C4-2B (cell line): ENCODE measurements around the gene REEP6.
A peak's percentile ranks its signal among the peaks of the same experiment; 100 is the strongest.

Source experiments
- H3K27ac ChIP-seq: fragments of 450-650 bp; 2 replicates; pipeline ENCODE4 v1.5.1; 2017
- CTCF ChIP-seq: fragments of 450-650 bp; conservative IDR thresholded peaks from 2 replicates; pipeline ENCODE4 v1.5.1; 2017; ENCODE audit warnings: mild to moderate bottlenecking
- ZFX ChIP-seq: fragments of 450-650 bp; IDR thresholded peaks from 2 replicates; pipeline ENCODE4 v1.6.1; 2017

The REEP6 gene

DNA sequence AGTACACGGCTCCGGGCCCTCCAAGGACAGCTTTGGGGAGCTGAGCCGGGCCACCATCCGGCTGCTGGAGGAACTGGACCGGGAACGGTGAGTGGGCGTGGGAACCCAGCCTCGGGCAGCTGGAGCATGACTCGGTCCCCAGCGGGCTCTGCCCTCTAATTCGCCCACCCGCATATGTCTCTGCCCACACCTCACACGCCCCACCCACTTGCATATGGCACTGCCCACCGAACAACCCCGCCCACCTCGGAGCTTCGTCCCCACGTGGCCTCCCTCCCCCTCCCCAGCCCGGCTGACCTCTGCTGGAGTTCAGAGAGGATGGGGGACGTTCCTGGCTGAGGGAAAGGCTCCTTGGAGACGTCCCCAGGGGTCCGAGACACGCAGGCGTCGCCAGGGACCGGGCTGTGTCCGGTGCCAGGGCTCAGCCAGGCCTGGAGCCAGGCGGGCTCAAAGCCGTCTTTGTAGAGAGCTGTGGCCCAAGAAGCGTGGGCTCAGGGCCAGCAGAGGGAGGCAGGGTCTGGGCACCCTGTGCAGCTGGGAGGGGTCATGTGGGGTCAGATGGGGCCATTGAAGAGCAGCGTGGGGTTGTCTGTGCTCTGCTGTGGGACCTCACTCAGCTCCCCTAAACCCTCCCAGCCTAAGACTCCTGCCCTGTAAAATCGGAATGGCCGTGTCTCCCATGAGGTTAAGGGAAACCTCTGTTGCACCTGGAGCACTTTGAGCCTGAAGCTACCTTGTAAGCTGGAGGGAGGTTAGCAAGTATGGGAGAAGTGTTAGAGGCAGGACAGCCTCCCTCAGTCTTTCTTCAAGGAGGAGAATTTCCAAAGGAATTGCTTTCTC lies 37.2 kb upstream of the REEP6 start:
- TF ChIP-seq ZFX (no peak), CTCF (no peak; the same call in 1 of the 2 replicates)
- peak overlapping the region; percentile 67 for H3K27ac ChIP-seq

- TF ChIP-seq ZFX, result no peak
- no peak for TF ChIP-seq CTCF
- H3K27ac ChIP-seq, result peak overlapping the region; percentile 67
Observed at GRCh38 chr19:1455002-1455335, 36.0 kb upstream of the REEP6 start.

DNA sequence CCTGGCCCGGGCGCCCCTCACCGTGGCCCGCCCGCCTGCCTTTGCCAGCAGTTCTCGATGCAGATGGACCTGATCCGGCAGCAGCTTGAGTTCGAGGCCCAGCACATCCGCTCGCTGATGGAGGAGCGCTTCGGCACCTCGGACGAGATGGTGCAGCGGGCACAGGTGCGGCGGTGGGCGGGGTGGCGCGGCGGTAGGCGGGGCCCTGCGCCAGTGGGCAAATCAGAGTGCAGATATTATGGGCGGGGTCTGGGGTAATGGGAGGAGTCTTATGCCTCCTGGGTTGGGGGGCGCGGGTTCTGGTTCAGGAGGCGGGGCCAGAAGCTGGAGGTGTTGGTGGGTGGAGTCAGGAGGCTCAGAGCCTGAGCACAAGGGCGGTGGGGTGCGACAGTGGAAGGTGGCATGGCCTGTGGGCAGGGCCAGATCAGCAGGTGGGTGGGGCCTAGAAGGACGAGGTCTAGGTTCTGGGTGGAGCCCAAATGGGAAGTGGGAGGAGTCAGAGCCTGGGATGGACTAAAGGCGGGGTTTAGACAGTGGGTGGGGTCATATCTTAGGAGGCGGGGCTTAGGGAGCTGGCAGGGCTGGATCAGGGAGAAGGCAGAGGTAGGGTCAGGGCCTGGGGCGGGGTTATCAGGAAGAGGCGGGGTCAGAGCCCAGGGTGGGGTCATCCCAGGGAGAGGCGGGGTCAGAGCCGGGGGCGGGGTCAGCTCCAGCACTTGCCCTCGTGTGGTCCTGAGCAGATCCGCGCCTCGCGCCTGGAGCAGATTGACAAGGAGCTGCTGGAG lies 35.5 kb upstream of the REEP6 start:
- TF ChIP-seq ZFX, result no peak
- H3K27ac ChIP-seq, result peak overlapping the region; percentile 67

- H3K27ac ChIP-seq, result peak overlapping the region; percentile 58
- TF ChIP-seq ZFX, result no peak
- no peak for TF ChIP-seq CTCF
Observed at GRCh38 chr19:1456121-1456900, 34.7 kb upstream of the REEP6 start.

GRCh38 chr19:1457031-1457739 lies 33.8 kb upstream of the REEP6 start:
- H3K27ac ChIP-seq, result no peak overlapping the region

GRCh38 chr19:1457892-1458291 lies 33.1 kb upstream of the REEP6 start:
- H3K27ac ChIP-seq, result no peak overlapping the region
- TF ChIP-seq ZFX, result no peak
- TF ChIP-seq CTCF, result no peak

More at GRCh38 chr19:1457031-1457739, 33.8 kb upstream of the REEP6 start:
- TF ChIP-seq CTCF (no peak), ZFX (no peak)

DNA sequence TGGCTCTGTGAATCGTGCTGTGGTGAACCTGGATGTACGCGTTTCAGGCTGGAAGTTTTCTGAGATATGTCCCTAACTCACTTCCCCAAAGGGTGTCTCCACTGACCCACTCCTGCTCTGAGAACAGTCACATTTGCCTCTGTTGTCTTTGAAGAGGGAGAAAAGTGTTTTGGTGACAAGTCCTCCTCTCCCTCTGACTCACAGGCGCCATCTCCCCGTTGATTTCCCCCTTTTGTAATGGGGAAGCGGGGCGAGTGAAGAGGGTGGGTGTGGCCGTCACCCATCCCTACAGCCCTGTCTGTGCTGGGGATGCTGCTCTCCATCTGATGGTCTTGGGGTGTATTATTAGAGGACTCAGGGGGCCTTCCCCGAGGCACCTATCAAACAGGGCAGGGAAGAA lies 31.5 kb upstream of the REEP6 start:
- no peak overlapping the region for H3K27ac ChIP-seq
- no peak for TF ChIP-seq ZFX
